ENCODE results near the gene IRF8. TPM values are rescaled to one million over a fixed set of nuclear protein-coding genes. Genes with fewer than 3 reads are reported as not detected.

IRF8 gene
- total and polyA plus RNA-seq, 10 donors, result 103 to 329 (median 252) TPM

DNA sequence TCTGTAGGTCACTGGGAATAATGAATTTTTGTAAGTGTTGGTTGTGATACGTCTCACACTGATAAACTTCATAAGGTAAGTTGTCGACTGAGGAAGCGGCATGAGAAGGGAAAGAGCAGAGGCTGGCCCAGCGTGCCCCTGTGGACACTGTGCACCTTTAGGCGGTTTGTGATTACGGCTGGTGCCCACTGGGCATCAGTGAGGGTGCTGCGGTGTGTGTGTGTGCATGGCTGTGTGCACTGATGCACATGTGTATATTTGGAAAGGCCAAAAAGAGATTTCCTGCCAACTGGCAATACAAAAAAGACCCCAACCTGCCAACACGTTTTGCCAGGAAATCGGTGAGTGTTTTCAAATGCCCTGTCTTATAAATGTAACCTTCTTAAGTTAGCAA lies 11.9 kb downstream of the IRF8 start:
- Histone ChIP-seq H3K27me3 (replicated peaks in 1 of 7) (no peaks in the 10 kb centered on the region), H3K4me3 (peak overlapping the region in 4 of 8 donors; percentile 1 to 95 (median 5)), H3K36me3 (peaks cover 0 to 96% (median 48%) of the 10 kb centered on the region in 6 donors), H3K9me3 (no peaks in the 10 kb centered on the region), H3K27ac (peak overlapping the region; percentile 20 to 93 (median 84)), H3K4me1 (peaks cover 59 to 100% (median 100%) of the 10 kb centered on the region in 6 donors)
- 59 to 73% (median 64%) methylated on average over 9 of the region's 9 CpGs for WGBS, 5 donors
- DNase-seq, result peak; percentile 75
- TF ChIP-seq POLR2AphosphoS5 (IDR thresholded peaks at IDR 0.05) (peak in 2 of 3 donors; percentile 57 to 68), POLR2A (IDR thresholded peaks at IDR 0.05) (no peak)
- intact Hi-C loops (cut with DNase I; ENCODE audit: low total_unique reads), result no loop called here

DNA sequence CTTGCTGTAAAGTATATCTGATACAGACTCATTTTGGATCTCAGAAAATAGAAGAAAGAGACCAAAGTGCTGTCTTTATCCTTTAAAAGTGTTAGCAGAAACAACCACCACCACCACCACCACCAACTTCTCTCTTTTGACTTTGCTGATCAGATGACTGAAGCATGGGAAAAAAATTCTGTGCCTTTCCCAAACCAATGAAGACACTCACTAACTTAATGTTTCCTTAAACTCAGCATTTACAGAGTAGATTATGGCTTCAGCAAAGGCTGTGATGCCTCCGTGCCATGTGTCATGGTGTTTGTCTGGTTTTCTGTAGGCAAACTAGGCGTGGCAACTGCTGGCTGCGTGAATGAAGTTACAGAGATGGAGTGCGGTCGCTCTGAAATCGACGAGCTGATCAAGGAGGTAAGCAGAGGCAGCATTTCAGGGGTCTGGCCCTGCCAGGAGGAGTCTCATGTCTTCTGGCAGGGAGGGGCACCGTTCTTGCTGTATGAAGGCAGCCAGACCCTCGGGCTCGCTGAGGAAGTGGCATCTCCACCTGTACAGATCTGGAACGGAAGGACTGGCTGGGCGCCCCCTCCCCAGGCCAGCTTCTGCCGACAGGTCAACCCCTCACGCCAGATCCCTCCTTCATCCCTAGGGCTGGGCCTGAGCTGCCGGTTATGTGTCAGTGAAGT lies 12.4 kb downstream of the IRF8 start:
- peaks cover 0 to 96% (median 44%) of the 10 kb centered on the region in 6 donors for H3K36me3 ChIP-seq
- H3K9me3 ChIP-seq, result no peaks in the 10 kb centered on the region
- H3K4me3 ChIP-seq, result peak overlapping the region in 4 of 8 donors; percentile 1 to 95 (median 5)
- DNase-seq, result peak; percentile 78
- no peaks in the 10 kb centered on the region for H3K27me3 ChIP-seq (replicated peaks in 1 of 7)
- peak; percentile 54 to 77 (median 57) for TF ChIP-seq POLR2AphosphoS5 (IDR thresholded peaks at IDR 0.05)
- TF ChIP-seq, protein P1, sequence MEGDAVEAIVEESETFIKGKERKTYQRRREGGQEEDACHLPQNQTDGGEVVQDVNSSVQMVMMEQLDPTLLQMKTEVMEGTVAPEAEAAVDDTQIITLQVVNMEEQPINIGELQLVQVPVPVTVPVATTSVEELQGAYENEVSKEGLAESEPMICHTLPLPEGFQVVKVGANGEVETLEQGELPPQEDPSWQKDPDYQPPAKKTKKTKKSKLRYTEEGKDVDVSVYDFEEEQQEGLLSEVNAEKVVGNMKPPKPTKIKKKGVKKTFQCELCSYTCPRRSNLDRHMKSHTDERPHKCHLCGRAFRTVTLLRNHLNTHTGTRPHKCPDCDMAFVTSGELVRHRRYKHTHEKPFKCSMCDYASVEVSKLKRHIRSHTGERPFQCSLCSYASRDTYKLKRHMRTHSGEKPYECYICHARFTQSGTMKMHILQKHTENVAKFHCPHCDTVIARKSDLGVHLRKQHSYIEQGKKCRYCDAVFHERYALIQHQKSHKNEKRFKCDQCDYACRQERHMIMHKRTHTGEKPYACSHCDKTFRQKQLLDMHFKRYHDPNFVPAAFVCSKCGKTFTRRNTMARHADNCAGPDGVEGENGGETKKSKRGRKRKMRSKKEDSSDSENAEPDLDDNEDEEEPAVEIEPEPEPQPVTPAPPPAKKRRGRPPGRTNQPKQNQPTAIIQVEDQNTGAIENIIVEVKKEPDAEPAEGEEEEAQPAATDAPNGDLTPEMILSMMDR (IDR thresholded peaks at IDR 0.05 in 8 of 11, conservative IDR thresholded peaks at IDR 0.05 in 3 of 11), result no peak
- no peak for TF ChIP-seq POLR2A (IDR thresholded peaks at IDR 0.05)
- H3K27ac ChIP-seq, result peak overlapping the region; percentile 20 to 93 (median 84)
- peaks cover 63 to 100% (median 100%) of the 10 kb centered on the region in 6 donors for H3K4me1 ChIP-seq
- intact Hi-C loops (cut with DNase I; ENCODE audit: low total_unique reads), result no loop called here
- WGBS, 5 donors, result 81 to 85% (median 82%) methylated on average over 11 to 15 of the region's 15 CpGs

DNA sequence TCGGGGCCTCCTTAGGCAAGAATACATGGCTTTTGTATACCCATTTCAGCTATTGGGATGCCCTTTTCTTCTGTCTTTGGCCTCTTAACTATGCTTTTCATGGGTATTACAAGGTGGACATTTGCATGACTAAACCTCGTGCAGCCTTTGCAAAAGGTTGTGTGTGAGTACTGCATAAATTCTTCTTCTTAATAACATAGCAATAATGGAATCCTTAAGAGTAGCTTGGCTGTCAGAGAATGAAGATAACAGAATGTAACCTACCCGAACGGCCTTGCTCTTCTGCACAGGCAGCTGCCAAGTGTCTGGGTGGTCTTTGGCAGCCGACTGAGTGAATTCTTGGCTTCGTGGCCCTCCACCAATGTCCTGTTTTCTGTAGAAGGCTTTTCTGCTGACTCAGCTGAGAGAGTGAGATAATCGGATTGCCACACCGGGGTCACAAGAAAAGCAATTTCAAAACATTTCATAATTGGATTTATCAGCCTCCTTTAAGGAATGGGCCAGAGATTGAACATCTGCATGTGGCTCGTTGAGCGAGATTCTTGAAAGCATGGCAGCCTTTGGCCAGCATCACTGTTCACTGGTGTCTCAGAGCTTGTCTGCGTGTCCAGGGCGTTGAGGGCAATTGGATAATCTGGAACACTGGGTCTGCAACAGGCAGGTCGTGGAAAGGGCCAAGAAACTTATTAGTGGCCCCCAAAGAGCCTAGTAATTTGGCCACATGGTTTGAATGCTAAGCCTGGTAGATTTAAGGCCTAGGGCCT lies 13.4 kb downstream of the IRF8 start:
- TF ChIP-seq POLR2A (IDR thresholded peaks at IDR 0.05) (no peak), POLR2AphosphoS5 (IDR thresholded peaks at IDR 0.05) (peak in 2 of 3 donors; percentile 23 to 65)
- TF ChIP-seq, protein P1 (IDR thresholded peaks at IDR 0.05 in 8 of 11, conservative IDR thresholded peaks at IDR 0.05 in 3 of 11), result no peak
- peak overlapping the region in 6 of 8 donors; percentile 20 to 93 (median 90) for H3K27ac ChIP-seq
- 46 to 63% (median 57%) methylated on average over 13 of the region's 13 CpGs for WGBS, 5 donors

DNA sequence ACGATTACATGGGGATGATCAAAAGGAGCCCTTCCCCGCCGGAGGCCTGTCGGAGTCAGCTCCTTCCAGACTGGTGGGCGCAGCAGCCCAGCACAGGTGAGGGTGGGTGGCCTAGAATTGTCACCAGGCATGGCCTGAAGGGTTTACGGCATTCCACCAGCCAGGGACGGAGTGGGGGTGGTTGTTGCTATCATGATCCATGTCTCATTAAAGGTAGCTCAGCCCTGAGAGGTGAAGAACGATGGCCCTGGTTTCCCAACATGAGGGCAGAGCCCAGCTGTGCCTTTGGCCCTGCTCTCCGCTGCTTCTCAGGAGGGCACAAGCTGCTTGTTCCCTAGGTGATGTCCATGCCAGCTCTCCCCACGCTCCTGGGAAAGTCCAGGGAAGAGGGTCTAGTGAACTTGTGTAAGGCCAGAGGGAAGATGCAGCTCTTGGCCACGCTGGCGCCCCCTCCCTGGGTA lies 14.2 kb downstream of the IRF8 start:
- Histone ChIP-seq H3K27me3 (replicated peaks in 1 of 7) (no peaks in the 10 kb centered on the region), H3K9me3 (no peaks in the 10 kb centered on the region), H3K4me1 (peaks cover 63 to 100% (median 97%) of the 10 kb centered on the region in 6 donors), H3K4me3 (no peak overlapping the region), H3K36me3 (peaks cover 0 to 97% (median 42%) of the 10 kb centered on the region in 6 donors), H3K27ac (peak overlapping the region in 7 of 8 donors; percentile 11 to 93 (median 88))
- 82 to 93% (median 86%) methylated on average over 6 to 12 of the region's 12 CpGs for WGBS, 5 donors
- TF ChIP-seq, protein P1 (IDR thresholded peaks at IDR 0.05 in 8 of 11, conservative IDR thresholded peaks at IDR 0.05 in 3 of 11), result no peak
- TF ChIP-seq POLR2AphosphoS5 (IDR thresholded peaks at IDR 0.05), result peak; percentile 48 to 77 (median 54)
- intact Hi-C loops (cut with DNase I; ENCODE audit: low total_unique reads), result no loop called here
- peak; percentile 72 for DNase-seq

More for the DNA sequence above, 13.4 kb downstream of the IRF8 start:
- no peaks in the 10 kb centered on the region for H3K9me3 ChIP-seq
- H3K4me1 ChIP-seq, result peaks cover 65 to 100% (median 100%) of the 10 kb centered on the region in 6 donors
- DNase-seq, result peak; percentile 51
- intact Hi-C loops (cut with DNase I; ENCODE audit: low total_unique reads), result no loop called here
- no peak overlapping the region for H3K4me3 ChIP-seq
- no peaks in the 10 kb centered on the region for H3K27me3 ChIP-seq (replicated peaks in 1 of 7)
- peaks cover 0 to 96% (median 39%) of the 10 kb centered on the region in 6 donors for H3K36me3 ChIP-seq
